ENCODE data around the gene TMEM200B. TPM values are rescaled to one million over a fixed set of nuclear protein-coding genes. Genes with fewer than 3 reads are reported as not detected.
"Not testable (repeated sequence)": the region's sequence is repeated elsewhere in the genome, so short reads cannot be mapped to it uniquely, and the experiment has no call there.

TMEM200B gene
- total RNA-seq, 3 donors from 2014 or later: 0.90 to 33.9 (median 3.9) TPM

DNA sequence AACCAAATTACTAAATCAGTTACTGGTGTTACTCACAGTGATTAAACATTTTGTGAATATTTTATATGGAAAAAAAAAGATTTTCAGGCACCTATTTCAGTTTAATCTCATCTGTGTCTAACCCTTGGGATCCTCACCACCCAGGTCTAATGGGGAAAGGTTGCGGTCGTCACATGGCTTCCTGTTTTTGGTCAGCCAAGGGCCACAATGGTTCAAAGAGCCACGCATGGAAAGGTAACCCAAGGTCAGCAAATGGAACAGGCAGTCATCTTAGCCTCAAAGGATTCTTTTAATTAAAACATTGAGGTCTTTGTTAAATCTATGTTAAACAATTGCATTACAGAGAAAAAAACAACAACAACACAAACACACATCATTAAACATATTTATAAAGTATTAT lies 36.1 kb upstream of the TMEM200B start:
- Histone ChIP-seq H3K36me3 (ENCODE audit: low read depth) (peaks cover 3% of the 10 kb centered on the region), H3K4me1 (ENCODE audit: low read depth) (peaks cover 6% of the 10 kb centered on the region), H3K9me3 (no peaks in the 10 kb centered on the region), H3K4me3 (no peak overlapping the region)
- DNase-seq (no peak), ATAC-seq (no peak)
- intact Hi-C loops (cut with DNase I, micrococcal nuclease): no loop called here
- TF ChIP-seq, protein P1, sequence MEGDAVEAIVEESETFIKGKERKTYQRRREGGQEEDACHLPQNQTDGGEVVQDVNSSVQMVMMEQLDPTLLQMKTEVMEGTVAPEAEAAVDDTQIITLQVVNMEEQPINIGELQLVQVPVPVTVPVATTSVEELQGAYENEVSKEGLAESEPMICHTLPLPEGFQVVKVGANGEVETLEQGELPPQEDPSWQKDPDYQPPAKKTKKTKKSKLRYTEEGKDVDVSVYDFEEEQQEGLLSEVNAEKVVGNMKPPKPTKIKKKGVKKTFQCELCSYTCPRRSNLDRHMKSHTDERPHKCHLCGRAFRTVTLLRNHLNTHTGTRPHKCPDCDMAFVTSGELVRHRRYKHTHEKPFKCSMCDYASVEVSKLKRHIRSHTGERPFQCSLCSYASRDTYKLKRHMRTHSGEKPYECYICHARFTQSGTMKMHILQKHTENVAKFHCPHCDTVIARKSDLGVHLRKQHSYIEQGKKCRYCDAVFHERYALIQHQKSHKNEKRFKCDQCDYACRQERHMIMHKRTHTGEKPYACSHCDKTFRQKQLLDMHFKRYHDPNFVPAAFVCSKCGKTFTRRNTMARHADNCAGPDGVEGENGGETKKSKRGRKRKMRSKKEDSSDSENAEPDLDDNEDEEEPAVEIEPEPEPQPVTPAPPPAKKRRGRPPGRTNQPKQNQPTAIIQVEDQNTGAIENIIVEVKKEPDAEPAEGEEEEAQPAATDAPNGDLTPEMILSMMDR (IDR thresholded peaks at IDR 0.05): no peak

DNA sequence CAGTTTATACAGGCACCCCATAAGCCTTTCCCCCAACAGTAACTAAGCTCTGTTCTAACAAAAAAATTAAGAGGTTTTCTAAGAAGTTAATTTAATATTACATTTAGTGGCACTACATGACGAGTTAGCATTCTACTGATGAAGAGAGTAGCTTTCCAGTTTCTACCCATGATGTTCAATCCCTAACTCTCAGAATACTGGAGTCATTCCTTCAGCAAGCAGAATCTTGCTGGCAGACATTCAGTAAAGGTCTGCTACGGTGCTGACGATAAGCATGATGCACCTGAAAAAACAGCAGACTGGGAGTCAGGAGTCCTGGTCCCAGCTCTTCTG lies 33.5 kb upstream of the TMEM200B start:
- intact Hi-C loops (cut with DNase I, micrococcal nuclease): no loop called here
- ATAC-seq (no peak), DNase-seq (no peak)
- Histone ChIP-seq H3K4me1 (ENCODE audit: low read depth) (peaks cover 3% of the 10 kb centered on the region), H3K36me3 (ENCODE audit: low read depth) (peaks cover 13% of the 10 kb centered on the region), H3K9me3 (no peaks in the 10 kb centered on the region), H3K4me3 (no peak overlapping the region)
- TF ChIP-seq, protein P1 (IDR thresholded peaks at IDR 0.05): no peak

DNA sequence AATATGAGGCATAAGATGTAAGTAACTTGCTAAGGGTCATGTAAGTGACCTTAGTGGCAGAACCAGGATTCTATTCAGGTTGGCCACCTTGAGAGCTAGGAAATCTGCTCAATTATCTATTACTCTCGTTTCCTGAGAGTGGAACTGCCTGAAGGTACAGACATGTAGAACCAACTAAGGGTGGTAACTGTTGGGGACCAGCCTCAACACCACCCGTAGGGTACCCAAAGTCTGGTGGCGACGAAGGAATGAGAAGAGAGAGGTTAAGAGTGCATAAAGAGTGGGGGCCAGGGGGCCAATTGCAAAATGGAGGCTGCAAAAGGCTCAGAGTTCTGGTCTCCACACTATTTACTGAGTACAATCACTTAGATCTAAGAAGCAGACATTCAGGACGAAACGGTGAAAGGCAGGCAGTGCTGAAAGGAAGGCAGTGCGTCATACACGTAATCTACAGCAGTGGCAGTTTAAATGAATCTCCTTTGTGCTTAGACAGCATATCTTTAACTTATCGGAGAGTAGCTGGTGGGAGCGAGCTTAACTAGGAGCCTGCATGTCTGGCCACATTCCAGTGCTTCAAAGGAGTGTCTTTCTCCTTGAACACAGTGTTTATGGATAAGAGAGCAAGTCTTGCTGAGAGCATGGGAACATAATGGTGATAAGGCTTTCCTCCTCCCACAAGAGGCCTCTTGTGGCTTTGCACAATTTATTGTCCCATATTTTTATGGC lies 33.0 kb upstream of the TMEM200B start:
- intact Hi-C loops (cut with DNase I, micrococcal nuclease): no loop called here
- no peak for ATAC-seq
- DNase-seq: no peak
- TF ChIP-seq, protein P1 (IDR thresholded peaks at IDR 0.05): no peak
- Histone ChIP-seq H3K4me3 (no peak overlapping the region), H3K4me1 (ENCODE audit: low read depth) (peaks cover 3% of the 10 kb centered on the region), H3K9me3 (no peaks in the 10 kb centered on the region), H3K36me3 (ENCODE audit: low read depth) (peaks cover 13% of the 10 kb centered on the region)

DNA sequence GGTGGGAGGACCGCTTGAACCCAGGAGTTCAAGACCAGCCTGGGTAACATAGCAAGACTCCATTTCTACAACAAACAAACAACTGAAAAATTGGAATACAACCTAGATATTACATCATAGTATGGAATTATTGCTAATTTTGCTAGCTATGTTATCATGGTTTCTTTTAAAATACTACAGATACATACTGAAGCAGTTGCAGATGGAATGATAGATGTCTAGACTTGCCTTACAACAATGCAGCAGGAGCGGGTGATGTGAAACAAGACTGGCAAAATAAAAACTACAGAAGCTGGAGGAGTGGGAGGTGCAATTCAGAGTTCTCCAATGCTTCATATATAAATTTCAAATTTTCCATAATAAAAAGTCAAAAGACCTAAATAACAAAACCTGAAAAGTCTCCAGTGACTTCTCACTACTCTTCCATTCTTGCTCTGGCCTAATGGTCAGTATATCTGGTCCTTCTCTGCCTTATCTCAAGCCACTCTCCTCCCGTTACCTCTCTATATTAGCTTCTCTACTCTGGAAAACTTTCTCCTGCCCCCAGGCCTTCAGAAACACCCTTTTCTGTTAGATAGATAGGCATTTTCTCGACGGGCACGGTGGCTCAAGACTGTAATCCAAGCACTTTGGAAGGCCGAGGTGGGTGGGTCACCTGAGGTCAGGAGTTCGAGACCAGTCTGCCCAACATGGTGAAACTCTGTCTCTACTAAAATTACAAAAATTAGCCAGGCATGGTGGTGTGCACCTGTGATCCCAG lies 28.5 kb upstream of the TMEM200B start:
- Histone ChIP-seq H3K4me3 (no peak overlapping the region), H3K9me3 (no peaks in the 10 kb centered on the region), H3K4me1 (ENCODE audit: low read depth) (no peaks in the 10 kb centered on the region), H3K36me3 (ENCODE audit: low read depth) (peaks cover 27% of the 10 kb centered on the region)
- no peak for ATAC-seq
- DNase-seq: no peak
- intact Hi-C loops (cut with DNase I, micrococcal nuclease): no loop called here
- TF ChIP-seq, protein P1 (IDR thresholded peaks at IDR 0.05): no peak

DNA sequence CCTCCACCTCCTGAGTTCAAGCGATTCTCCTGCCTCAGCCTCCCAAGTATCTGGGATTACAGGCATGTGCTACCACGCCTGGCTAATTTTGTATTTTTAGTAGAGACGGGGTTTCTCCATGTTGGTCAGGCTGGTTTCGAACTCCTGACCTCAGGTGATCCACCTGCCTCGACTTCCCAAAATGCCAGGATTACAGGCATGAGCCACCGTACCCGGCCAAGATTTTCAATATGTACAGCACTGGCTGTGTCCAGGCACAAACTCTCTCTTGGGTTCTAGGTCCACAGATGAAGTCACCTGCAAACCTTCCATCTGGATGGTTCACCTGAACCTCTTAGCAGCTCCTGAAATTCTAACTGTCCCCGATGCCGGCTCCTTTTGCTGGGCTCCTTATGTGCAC lies 26.6 kb upstream of the TMEM200B start:
- H3K9me3 ChIP-seq; intact Hi-C loops (cut with DNase I, micrococcal nuclease); DNase-seq; ATAC-seq; H3K4me3 ChIP-seq: not testable (repeated sequence)
- H3K4me1 ChIP-seq (ENCODE audit: low read depth): peaks cover 12% of the 10 kb centered on the region
- H3K36me3 ChIP-seq (ENCODE audit: low read depth): peaks cover 27% of the 10 kb centered on the region

All from mucosa of descending colon (tissue), 3 donors.